HEK293T (cell line): ENCODE measurements around the gene WTIP.
"Not testable (repeated sequence)": the region's sequence is repeated elsewhere in the genome, so short reads cannot be mapped to it uniquely, and the experiment has no call there.

Experiments
- CTCF ChIA-PET: fragments of 350-600 bp; formaldehyde crosslinking; extraction: SDS; loops from one replicate; lab custom pipeline; 2021; ENCODE audit warnings: antibody characterized with exemption, inconsistent platforms; lab: Yijun Ruan, JAX
- POLR2A ChIA-PET: fragments of 350-600 bp; formaldehyde crosslinking; extraction: SDS; loops from one replicate; lab custom pipeline; 2020; ENCODE audit warnings: antibody characterized with exemption, inconsistent platforms; lab: Yijun Ruan, JAX
- DNase-seq: peaks from one replicate; pipeline ENCODE4 v3.0.0; 2012; ENCODE audit warnings: mixed read lengths; ENCODE audit errors: extremely low spot score
- ARNT ChIP-seq: fragments of 450-650 bp; IDR thresholded peaks from 2 replicates; pipeline ENCODE4 v1.6.1; 2017; ENCODE audit warnings: mild to moderate bottlenecking
- BHLHE40 ChIP-seq: fragments of 450-650 bp; IDR thresholded peaks from 2 replicates; pipeline ENCODE4 v1.6.1; 2016; ENCODE audit warnings: mild to moderate bottlenecking, moderate library complexity, borderline replicate concordance
- CTBP1 ChIP-seq: fragments of 450-650 bp; IDR thresholded peaks from 2 replicates; pipeline ENCODE4 v1.6.1; 2016; ENCODE audit warnings: borderline replicate concordance
- ELF4 ChIP-seq: fragments of 450-650 bp; IDR thresholded peaks from 2 replicates; pipeline ENCODE4 v1.6.1; 2017; ENCODE audit warnings: antibody characterized with exemption
- FOXA1 ChIP-seq: fragments of 450-650 bp; IDR thresholded peaks from 2 replicates; pipeline ENCODE4 v1.6.1; 2016; ENCODE audit warnings: mild to moderate bottlenecking
- FOXK2 ChIP-seq: fragments of 450-650 bp; IDR thresholded peaks from 2 replicates; pipeline ENCODE4 v1.6.1; 2016; ENCODE audit warnings: mild to moderate bottlenecking
- FOXM1 ChIP-seq: fragments of 450-650 bp; IDR thresholded peaks from 2 replicates; pipeline ENCODE4 v1.6.1; 2017; ENCODE audit warnings: mild to moderate bottlenecking, borderline replicate concordance
- HDGF ChIP-seq: fragments of 450-650 bp; IDR thresholded peaks from 2 replicates; pipeline ENCODE4 v1.6.1; 2017; ENCODE audit warnings: antibody characterized with exemption, borderline replicate concordance
- L3MBTL2 ChIP-seq: fragments of 450-650 bp; conservative IDR thresholded peaks from 2 replicates; pipeline ENCODE4 v1.6.1; 2016; ENCODE audit warnings: mild to moderate bottlenecking
- LEF1 ChIP-seq: fragments of 450-650 bp; IDR thresholded peaks from 2 replicates; pipeline ENCODE4 v1.6.1; 2017; ENCODE audit warnings: mild to moderate bottlenecking, borderline replicate concordance
- NFRKB ChIP-seq: fragments of 450-650 bp; IDR thresholded peaks from 2 replicates; pipeline ENCODE4 v1.6.1; 2016; ENCODE audit warnings: mild to moderate bottlenecking, moderate library complexity
- PKNOX1 ChIP-seq: fragments of 450-650 bp; IDR thresholded peaks from 2 replicates; pipeline ENCODE4 v1.6.1; 2016
- SP1 ChIP-seq: fragments of 450-650 bp; IDR thresholded peaks from 2 replicates; pipeline ENCODE4 v1.6.1; 2017
- SUZ12 ChIP-seq: fragments of 450-650 bp; IDR thresholded peaks from 2 replicates; pipeline ENCODE4 v1.6.1; 2016; ENCODE audit warnings: mild to moderate bottlenecking
- TARDBP ChIP-seq: fragments of 450-650 bp; IDR thresholded peaks from 2 replicates; pipeline ENCODE4 v1.6.1; 2016
- ZNF384 ChIP-seq: fragments of 450-650 bp; IDR thresholded peaks from 2 replicates; pipeline ENCODE4 v1.6.1; 2016

WTIP gene

GRCh38 chr19:34471906-34472700, 9.5 kb upstream of the WTIP start:
- ChIA-PET CTCF (interaction anchor here (1.2 kb wide), 1 partner anchor 11 kb away, joined by 3 read pairs; no protein-coding TSS in a partner anchor), POLR2A (interaction anchor here (1.0 kb wide), 1 partner anchor 9 kb away, joined by 4 read pairs; the partner anchor contains the start of gene WTIP)
- TF ChIP-seq FOXK2 (no peak), SUZ12 (no peak), LEF1 (no peak), L3MBTL2 (no peak), ELF4 (no peak)
- DNase-seq, result no peak

GRCh38 chr19:34474233-34474989, 7.1 kb upstream of the WTIP start:
- CTCF ChIA-PET, result interaction anchor here (0.6 kb wide), 1 partner anchor 16 kb away, joined by 3 read pairs; no protein-coding TSS in a partner anchor
- DNase-seq, result no peak
- TF ChIP-seq SUZ12, result no peak
- TF ChIP-seq BHLHE40, result no peak
- no peak for TF ChIP-seq HDGF
- TF ChIP-seq ZNF384, result no peak
- TF ChIP-seq FOXK2, result no peak
- TF ChIP-seq SP1, result no peak
- TF ChIP-seq PKNOX1, result no peak
- TF ChIP-seq NFRKB, result no peak
- TF ChIP-seq L3MBTL2, result no peak
- TF ChIP-seq CTBP1, result no peak
- TF ChIP-seq FOXA1, result no peak
- no peak for TF ChIP-seq ARNT
- TF ChIP-seq ELF4, result no peak
- TF ChIP-seq LEF1, result no peak
- TF ChIP-seq TARDBP, result no peak
- no peak for TF ChIP-seq FOXM1
- POLR2A ChIA-PET, result no interaction called here

- ChIA-PET CTCF (interaction anchor here (0.6 kb wide), 1 partner anchor 15 kb away, joined by 3 read pairs; no protein-coding TSS in a partner anchor), POLR2A (no interaction called here)
- DNase-seq, result no peak
- TF ChIP-seq CTBP1 (no peak), PKNOX1 (no peak)
Measured at GRCh38 chr19:34475026-34475974, 6.3 kb upstream of the WTIP start.

GRCh38 chr19:34475975-34476594, 5.5 kb upstream of the WTIP start:
- no peak for DNase-seq
- ChIA-PET POLR2A (no interaction called here), CTCF (no interaction called here)
- TF ChIP-seq FOXA1 (no peak), HDGF (no peak), BHLHE40 (no peak), CTBP1 (no peak), ELF4 (no peak), NFRKB (no peak), FOXK2 (no peak), ZNF384 (no peak), SUZ12 (no peak), L3MBTL2 (no peak), SP1 (no peak), FOXM1 (no peak)

- POLR2A ChIA-PET, DNase-seq, CTCF ChIA-PET: not testable (repeated sequence)
Measured at GRCh38 chr19:34478496-34478895, 3.1 kb upstream of the WTIP start.

- no peak for DNase-seq
- CTCF ChIA-PET, result no interaction called here
- POLR2A ChIA-PET, result no interaction called here
- TF ChIP-seq LEF1, result no peak
- no peak for TF ChIP-seq ELF4
- no peak for TF ChIP-seq FOXK2
- no peak for TF ChIP-seq NFRKB
Measured at GRCh38 chr19:34479396-34479795, 2.2 kb upstream of the WTIP start.
